Transverse colon (tissue), 4 donors: ENCODE data around the gene LAPTM4A. TPM values are rescaled to one million over a fixed set of nuclear protein-coding genes. Genes with fewer than 3 reads are reported as not detected.
"Not testable (repeated sequence)": the region's sequence is repeated elsewhere in the genome, so short reads cannot be mapped to it uniquely, and the experiment has no call there.

Experiments
- DNase-seq: peaks from one replicate; pipeline ENCODE4 v3.0.0-alpha.2; 2019
- H3K27ac ChIP-seq, 4 donors: fragments of 200-600 bp; sonication (generic); 2 replicates each; pipeline ENCODE4 v1.5.1; 2016 to 2018; ENCODE audit warnings: inconsistent platforms in 4 of 4
- H3K27me3 ChIP-seq: fragments of 200-600 bp; sonication (generic); 2 replicates; pipeline ENCODE4 v1.5.1; 2017; ENCODE audit warnings: inconsistent platforms
- H3K36me3 ChIP-seq, 4 donors: fragments of 200-600 bp; sonication (generic); 2 replicates each; pipeline ENCODE4 v1.5.1; 2017 to 2019; ENCODE audit warnings: inconsistent platforms in 4 of 4
- H3K4me1 ChIP-seq, 4 donors: fragments of 200-600 bp; sonication (generic); 2 replicates each; pipeline ENCODE4 v1.5.1; 2017 to 2020; ENCODE audit warnings: inconsistent platforms in 4 of 4
- H3K4me3 ChIP-seq, 4 donors: fragments of 200-600 bp; sonication (generic); 1 replicate in 1 of 4; 2 replicates in 3 of 4; pipeline versions ENCODE4 v1.5.1 to v1.6.1; 2017 to 2019; ENCODE audit warnings: inconsistent platforms in 4 of 4
- H3K9me3 ChIP-seq, 2 donors: fragments of 200-600 bp; sonication (generic); 2 replicates each; pipeline ENCODE4 v1.5.1; 2017 to 2019; ENCODE audit warnings: inconsistent platforms in 2 of 2
- CTCF ChIP-seq, 5 experiments: fragments of 200-600 bp in 3 of 5; fragments of 450-650 bp in 2 of 5; sonication (generic) in 3 of 5; IDR thresholded peaks; 1 replicate in 2 of 5; 2 replicates in 3 of 5; pipeline ENCODE4 v1.5.1; 2016 to 2017; ENCODE audit warnings: antibody characterized with exemption in 5 of 5, inconsistent platforms in 3 of 5, mild to moderate bottlenecking in 2 of 5, moderate library complexity in 1 of 5
- EP300 ChIP-seq: sonication (generic); formaldehyde crosslinking; IDR thresholded peaks from one replicate; pipeline ENCODE4 v1.6.1; 2017; ENCODE audit warnings: antibody characterized with exemption, low read depth
- POLR2A ChIP-seq: fragments of 450-650 bp; IDR thresholded peaks from one replicate; pipeline ENCODE4 v1.6.1; 2016; ENCODE audit warnings: antibody characterized with exemption, mild to moderate bottlenecking, moderate library complexity
- POLR2AphosphoS5 ChIP-seq, 3 donors: sonication (generic); formaldehyde crosslinking; IDR thresholded peaks; one replicate each; pipeline ENCODE4 v1.6.1; 2016; ENCODE audit warnings: antibody characterized with exemption in 3 of 3
- WGBS, 2 donors: methylation state at CpG; one replicate each; pipeline ENCODE4 v1.1.5; 2018; ENCODE audit warnings: low coverage in 1 of 2; 5-methylcytosine and 5-hydroxymethylcytosine counted together
- in situ Hi-C, 4 donors: fragments of 200-750 bp; cut with MboI; loops; one replicate each; pipeline versions ENCODE4 v1.15.0 to v1.15.1; 2017; ENCODE audit warnings: low sequenced_read_pairs in 3 of 4, low pct_ligation_motif_present in 1 of 4, low pct_unique_long_range_greater_than_20kb in 1 of 4
- intact Hi-C: fragments of 100-400 bp; cut with DNase I; formaldehyde crosslinking; loops from one replicate; pipeline ENCODE4 v1.15.1; 2023; ENCODE audit warnings: low total_unique reads
- total RNA-seq, 4 donors: library from RNA; depleted of rRNA; stranded (reverse); fragments of >200 nt; gene quantifications; one replicate each; pipeline ENCODE4 v1.1.0, GENCODE V29; 2016

The LAPTM4A gene
- total RNA-seq, 4 donors from 2014 or later = 19.3 to 122 (median 75.3) TPM

- H3K4me1 ChIP-seq = peaks cover 0 to under 1% (median 0%) of the 10 kb centered on the region in 4 donors
- intact Hi-C loops = no loop called here
- no peak overlapping the region for H3K4me3 ChIP-seq
- DNase-seq = no peak
- H3K27me3 ChIP-seq = no peaks in the 10 kb centered on the region
- WGBS, 2 donors = 68% methylated on average over 4 of the region's 4 CpGs; no CpG with 5 or more reads in 1 of the 2 donors
- TF ChIP-seq EP300 (no peak), POLR2AphosphoS5 (IDR thresholded peaks at IDR 0.05) (no peak), POLR2A (no peak)
- in situ Hi-C loops = no loop called here
- H3K9me3 ChIP-seq = no peaks in the 10 kb centered on the region
- H3K27ac ChIP-seq = no peak overlapping the region
- H3K36me3 ChIP-seq = no peaks in the 10 kb centered on the region
Observed at GRCh38 chr2:20077411-20077940, 26.0 kb upstream of the LAPTM4A start.

DNA sequence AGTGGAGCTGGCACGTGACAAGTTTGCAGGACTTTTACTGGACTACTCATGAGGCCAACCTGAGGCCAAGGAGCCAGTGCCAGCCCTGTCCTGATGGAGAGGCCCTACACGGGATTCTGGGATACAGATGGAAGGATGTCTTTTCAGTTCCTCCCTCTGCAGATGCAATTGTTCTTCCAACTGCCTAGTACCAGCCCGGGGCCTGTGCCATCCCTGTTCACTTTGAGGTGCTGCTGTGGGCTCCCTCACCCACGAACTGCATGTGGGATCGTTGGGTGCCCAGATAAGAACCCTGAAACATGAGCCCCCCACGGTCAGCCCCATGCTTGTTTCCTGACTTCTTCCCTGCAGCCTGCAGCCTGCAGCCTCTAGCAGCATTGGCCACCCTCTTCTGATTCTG lies 25.3 kb upstream of the LAPTM4A start:
- 89 to 90% methylated on average over 5 to 6 of the region's 6 CpGs for WGBS, 2 donors
- intact Hi-C loops (no loop called here), in situ Hi-C loops (no loop called here)
- H3K9me3 ChIP-seq = no peaks in the 10 kb centered on the region
- no peak overlapping the region for H3K4me3 ChIP-seq
- H3K36me3 ChIP-seq = no peaks in the 10 kb centered on the region
- no peaks in the 10 kb centered on the region for H3K27me3 ChIP-seq
- H3K4me1 ChIP-seq = peaks cover 0 to 8% (median 2%) of the 10 kb centered on the region in 4 donors
- no peak overlapping the region for H3K27ac ChIP-seq
- TF ChIP-seq CTCF (IDR thresholded peaks at IDR 0.05) (no peak), POLR2A (no peak), EP300 (no peak), POLR2AphosphoS5 (IDR thresholded peaks at IDR 0.05) (no peak)
- DNase-seq = no peak

GRCh38 chr2:20074901-20075300 lies 23.5 kb upstream of the LAPTM4A start:
- 85 to 100% methylated on average over 5 to 8 of the region's 8 CpGs for WGBS, 2 donors
- H3K27ac ChIP-seq = no peak overlapping the region
- intact Hi-C loops = no loop called here

GRCh38 chr2:20074046-20074648 lies 22.7 kb upstream of the LAPTM4A start:
- H3K36me3 ChIP-seq, H3K9me3 ChIP-seq, in situ Hi-C loops, H3K27me3 ChIP-seq, H3K4me3 ChIP-seq, intact Hi-C loops, DNase-seq: not testable (repeated sequence)
- 50 to 69% methylated on average over 4 to 9 of the region's 9 CpGs for WGBS, 2 donors
- Histone ChIP-seq H3K27ac (peak overlapping the region in 2 of 4 donors; percentile 9 to 83), H3K4me1 (peaks cover 0 to 14% (median 6%) of the 10 kb centered on the region in 4 donors)

More at GRCh38 chr2:20074901-20075300, 23.5 kb upstream of the LAPTM4A start:
- Histone ChIP-seq H3K9me3 (no peaks in the 10 kb centered on the region), H3K36me3 (no peaks in the 10 kb centered on the region), H3K27me3 (no peaks in the 10 kb centered on the region), H3K4me3 (no peak overlapping the region), H3K4me1 (peaks cover 0 to 14% (median 6%) of the 10 kb centered on the region in 4 donors)
- DNase-seq = no peak
- no peak for TF ChIP-seq POLR2AphosphoS5 (IDR thresholded peaks at IDR 0.05)
- TF ChIP-seq EP300 = no peak
- TF ChIP-seq POLR2A = no peak
- no peak for TF ChIP-seq CTCF (IDR thresholded peaks at IDR 0.05)
- in situ Hi-C loops = no loop called here

DNA sequence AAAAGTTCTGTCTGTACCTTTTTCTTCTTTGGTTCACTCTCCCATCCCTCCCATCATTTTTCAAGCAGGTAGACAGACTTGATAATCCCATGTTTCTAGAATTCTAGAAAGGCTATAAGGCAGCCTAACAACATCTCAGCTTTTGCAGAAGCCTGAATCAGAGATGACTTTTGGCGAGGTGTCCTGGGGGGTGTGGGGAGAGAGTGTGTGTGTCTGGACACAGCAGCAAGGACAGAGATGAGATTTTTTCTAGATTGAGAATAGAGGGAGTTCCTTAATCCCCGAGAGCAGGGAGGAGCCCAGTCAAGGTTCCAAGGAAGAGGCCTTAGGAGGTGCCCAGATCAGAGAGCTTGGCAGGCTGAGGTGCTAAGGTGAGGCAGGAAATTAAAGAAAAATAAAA lies 22.0 kb upstream of the LAPTM4A start:
- no peaks in the 10 kb centered on the region for H3K36me3 ChIP-seq
- peak overlapping the region in 2 of 4 donors; percentile 9 to 83 for H3K27ac ChIP-seq
- WGBS, 2 donors = 55 to 77% methylated on average over 2 of the region's 2 CpGs
- TF ChIP-seq EP300 (no peak), CTCF (IDR thresholded peaks at IDR 0.05) (no peak), POLR2AphosphoS5 (IDR thresholded peaks at IDR 0.05) (no peak), POLR2A (no peak)
- H3K4me1 ChIP-seq = peaks cover under 1 to 14% (median 6%) of the 10 kb centered on the region in 4 donors
- in situ Hi-C loops (no loop called here), intact Hi-C loops (no loop called here)
- no peaks in the 10 kb centered on the region for H3K27me3 ChIP-seq
- no peak overlapping the region for H3K4me3 ChIP-seq
- no peak for DNase-seq
- H3K9me3 ChIP-seq = no peaks in the 10 kb centered on the region
